GM23338 (cell line): ENCODE measurements around the gene TMCC1. TPM values are rescaled to one million over a fixed set of nuclear protein-coding genes. Genes with fewer than 3 reads are reported as not detected.

Experiments
- ATAC-seq: fragments of 200-7000 bp; cut with Tn5 transposase; 3 replicates; pipeline ENCODE4 v1.9.1; 2020
- DNase-seq: peaks from one replicate; pipeline ENCODE4 v3.0.0-alpha.2; 2015; ENCODE audit warnings: low spot score
- H2AFZ ChIP-seq: fragments of 200-600 bp; sonication (generic); 2 replicates; pipeline ENCODE4 v1.8.0; 2016; ENCODE audit warnings: antibody characterized with exemption, mild to moderate bottlenecking, moderate library complexity
- H3F3A ChIP-seq: fragments of 200-600 bp; sonication (generic); replicated peaks from 2 replicates; pipeline ENCODE4 v1.8.0; 2017; ENCODE audit warnings: antibody characterized with exemption, mixed run types, low read depth
- H3K27ac ChIP-seq: fragments of 200-600 bp; sonication (generic); 2 replicates; pipeline ENCODE4 v1.6.1; 2016; ENCODE audit warnings: low read depth
- H3K27me3 ChIP-seq: fragments of 200-600 bp; sonication (generic); 2 replicates; pipeline ENCODE4 v1.8.0; 2016; ENCODE audit warnings: mild to moderate bottlenecking, mixed run types, moderate library complexity; ENCODE audit not compliant: insufficient read depth
- H3K36me3 ChIP-seq: fragments of 200-600 bp; sonication (generic); 2 replicates; pipeline ENCODE4 v1.8.0; 2016; ENCODE audit warnings: mild to moderate bottlenecking; ENCODE audit not compliant: insufficient read depth
- H3K4me1 ChIP-seq: fragments of 200-600 bp; sonication (generic); 2 replicates; pipeline ENCODE4 v1.8.0; 2016; ENCODE audit warnings: mild to moderate bottlenecking, moderate library complexity; ENCODE audit not compliant: insufficient read depth
- H3K4me2 ChIP-seq: fragments of 200-600 bp; sonication (generic); 2 replicates; pipeline ENCODE4 v1.7.1; 2017; ENCODE audit warnings: mixed run types
- H3K4me3 ChIP-seq: fragments of 200-600 bp; sonication (generic); 2 replicates; pipeline ENCODE4 v1.6.1; 2016; ENCODE audit warnings: mixed run types
- H3K79me2 ChIP-seq: fragments of 200-600 bp; sonication (generic); replicated peaks from 2 replicates; pipeline ENCODE4 v1.8.0; 2017; ENCODE audit warnings: mild to moderate bottlenecking; ENCODE audit not compliant: insufficient read depth
- H3K9me2 ChIP-seq: fragments of 200-600 bp; sonication (generic); 2 replicates; pipeline ENCODE4 v1.8.0; 2017; ENCODE audit not compliant: insufficient read depth
- H4K20me1 ChIP-seq: fragments of 200-600 bp; sonication (generic); replicated peaks from 2 replicates; pipeline ENCODE4 v1.8.0; 2017; ENCODE audit warnings: mild to moderate bottlenecking; ENCODE audit not compliant: insufficient read depth
- H3K27ac Mint-ChIP-seq: 2 replicates; pipeline ENCODE4 v1.8.0; 2020; ENCODE audit warnings: inconsistent platforms, mild to moderate bottlenecking, moderate library complexity, mixed read lengths
- H3K27me3 Mint-ChIP-seq: 3 replicates; pipeline ENCODE4 v1.8.0; 2022; ENCODE audit warnings: low read depth, mild to moderate bottlenecking, moderate library complexity, mixed read lengths, inconsistent platforms; ENCODE audit not compliant: insufficient read depth, poor library complexity
- H3K36me3 Mint-ChIP-seq: 3 replicates; pipeline ENCODE4 v1.8.0; 2021; ENCODE audit warnings: low read depth, mild to moderate bottlenecking, inconsistent platforms, moderate library complexity, mixed read lengths
- H3K4me1 Mint-ChIP-seq: 3 replicates; pipeline ENCODE4 v1.8.0; 2020; ENCODE audit warnings: mild to moderate bottlenecking, inconsistent platforms, mixed read lengths
- H3K4me3 Mint-ChIP-seq: 3 replicates; pipeline ENCODE4 v1.8.0; 2021; ENCODE audit warnings: moderate library complexity, mild to moderate bottlenecking, inconsistent platforms, mixed read lengths
- H3K9me3 Mint-ChIP-seq: 3 replicates; pipeline ENCODE4 v1.8.0; 2020; ENCODE audit warnings: moderate library complexity, mild to moderate bottlenecking, inconsistent platforms, mixed read lengths
- CREB1 ChIP-seq: fragments of 250-450 bp; sonication (Bioruptor Pico); IDR thresholded peaks from 2 replicates; pipeline ENCODE4 v1.5.0; 2020; ENCODE audit warnings: low read depth, mild to moderate bottlenecking, moderate library complexity
- ETS1 ChIP-seq: IDR thresholded peaks from 2 replicates; pipeline ENCODE4 v1.6.1; 2016; ENCODE audit warnings: antibody characterized with exemption
- EZH2 ChIP-seq: fragments of 200-600 bp; sonication (generic); IDR thresholded peaks from one replicate; pipeline ENCODE4 v1.8.0; 2017; ENCODE audit warnings: antibody characterized with exemption, mild to moderate bottlenecking, low read depth; ENCODE audit not compliant: unreplicated experiment
- EZH2phosphoT487 ChIP-seq: fragments of 200-600 bp; sonication (generic); IDR thresholded peaks from one replicate; pipeline ENCODE4 v1.8.1; 2018; ENCODE audit warnings: antibody characterized with exemption; ENCODE audit not compliant: unreplicated experiment
- JUNB ChIP-seq: IDR thresholded peaks from one replicate; pipeline ENCODE4 v1.6.1; 2016; ENCODE audit warnings: antibody characterized with exemption; ENCODE audit not compliant: unreplicated experiment
- NANOG ChIP-seq: IDR thresholded peaks from 2 replicates; pipeline ENCODE4 v1.6.1; 2016; ENCODE audit warnings: antibody characterized with exemption, borderline replicate concordance
- POLR2AphosphoS5 ChIP-seq: IDR thresholded peaks from 2 replicates; pipeline ENCODE4 v1.6.1; 2016; ENCODE audit warnings: antibody characterized with exemption, low read depth
- STAT1 ChIP-seq: IDR thresholded peaks from one replicate; pipeline ENCODE4 v1.6.1; 2016; ENCODE audit warnings: antibody characterized with exemption; ENCODE audit not compliant: unreplicated experiment
- ZNF114 ChIP-seq: fragments of 250-450 bp; sonication (Bioruptor Pico); IDR thresholded peaks from 2 replicates; pipeline ENCODE4 v1.5.0; 2020; ENCODE audit warnings: mild to moderate bottlenecking, moderate library complexity
- ZNF331 ChIP-seq: fragments of 250-450 bp; sonication (Bioruptor Pico); IDR thresholded peaks from 2 replicates; pipeline ENCODE4 v1.5.0; 2020; ENCODE audit warnings: low read depth, mild to moderate bottlenecking, moderate library complexity
- polyA plus RNA-seq: library from polyadenylated mRNA; unstranded; fragments of >200 nt; fragmentation: Nextera tagmentation; extraction: Ambion mirVana; gene quantifications from 2 replicates; pipeline ENCODE4 v1.2.1, GENCODE V29; 2016
- total RNA-seq: library from RNA; depleted of rRNA; stranded (reverse); fragments of >200 nt; shearing (Covaris generic); gene quantifications from 2 replicates; pipeline ENCODE4 v1.2.3, GENCODE V29; 2014
- TF ChIP-seq, protein P1 (sequence below): IDR thresholded peaks from one replicate; pipeline ENCODE4 v1.6.1; 2018; ENCODE audit warnings: antibody characterized with exemption; ENCODE audit not compliant: unreplicated experiment
- TF ChIP-seq, protein P2 (sequence below), 2 experiments: fragments of 200-600 bp in 1 of 2; sonication (generic) in 1 of 2; conservative IDR thresholded peaks; 2 replicates each; pipeline versions ENCODE4 v1.5.1 to v1.6.1; 2016 to 2017; ENCODE audit warnings: antibody characterized with exemption in 2 of 2, low read depth in 2 of 2, mild to moderate bottlenecking in 2 of 2, moderate library complexity in 1 of 2
- TF ChIP-seq, protein P3 (sequence below): fragments of 250-450 bp; sonication (Bioruptor Pico); IDR thresholded peaks from 2 replicates; pipeline ENCODE4 v1.5.0; 2020; ENCODE audit warnings: mild to moderate bottlenecking, moderate library complexity

TMCC1 gene
- total and polyA plus RNA-seq, 2 experiments from 2014 or later = 8.2 to 18.4 TPM

GRCh38 chr3:129758306-129758705, 135.2 kb downstream of the TMCC1 start:
- Histone ChIP-seq H2AFZ (no peak overlapping the region), H3K27ac (no peak overlapping the region), H3K9me2 (no peaks in the 10 kb centered on the region), H3K4me2 (no peak overlapping the region), H3K27me3 (no peaks in the 10 kb centered on the region), H4K20me1 (no peaks in the 10 kb centered on the region), H3K79me2 (no peaks in the 10 kb centered on the region), H3K36me3 (no peaks in the 10 kb centered on the region), H3F3A (no peaks in the 10 kb centered on the region), H3K4me3 (no peak overlapping the region), H3K4me1 (no peaks in the 10 kb centered on the region)
- no peak for DNase-seq
- Mint-ChIP-seq H3K27me3 (no peaks in the 10 kb centered on the region), H3K4me1 (no peaks in the 10 kb centered on the region), H3K36me3 (peaks cover 5% of the 10 kb centered on the region), H3K27ac (no peak overlapping the region), H3K9me3 (no peaks in the 10 kb centered on the region; the same call in 1 of the 3 replicates), H3K4me3 (no peak overlapping the region)
- TF ChIP-seq, protein P1, sequence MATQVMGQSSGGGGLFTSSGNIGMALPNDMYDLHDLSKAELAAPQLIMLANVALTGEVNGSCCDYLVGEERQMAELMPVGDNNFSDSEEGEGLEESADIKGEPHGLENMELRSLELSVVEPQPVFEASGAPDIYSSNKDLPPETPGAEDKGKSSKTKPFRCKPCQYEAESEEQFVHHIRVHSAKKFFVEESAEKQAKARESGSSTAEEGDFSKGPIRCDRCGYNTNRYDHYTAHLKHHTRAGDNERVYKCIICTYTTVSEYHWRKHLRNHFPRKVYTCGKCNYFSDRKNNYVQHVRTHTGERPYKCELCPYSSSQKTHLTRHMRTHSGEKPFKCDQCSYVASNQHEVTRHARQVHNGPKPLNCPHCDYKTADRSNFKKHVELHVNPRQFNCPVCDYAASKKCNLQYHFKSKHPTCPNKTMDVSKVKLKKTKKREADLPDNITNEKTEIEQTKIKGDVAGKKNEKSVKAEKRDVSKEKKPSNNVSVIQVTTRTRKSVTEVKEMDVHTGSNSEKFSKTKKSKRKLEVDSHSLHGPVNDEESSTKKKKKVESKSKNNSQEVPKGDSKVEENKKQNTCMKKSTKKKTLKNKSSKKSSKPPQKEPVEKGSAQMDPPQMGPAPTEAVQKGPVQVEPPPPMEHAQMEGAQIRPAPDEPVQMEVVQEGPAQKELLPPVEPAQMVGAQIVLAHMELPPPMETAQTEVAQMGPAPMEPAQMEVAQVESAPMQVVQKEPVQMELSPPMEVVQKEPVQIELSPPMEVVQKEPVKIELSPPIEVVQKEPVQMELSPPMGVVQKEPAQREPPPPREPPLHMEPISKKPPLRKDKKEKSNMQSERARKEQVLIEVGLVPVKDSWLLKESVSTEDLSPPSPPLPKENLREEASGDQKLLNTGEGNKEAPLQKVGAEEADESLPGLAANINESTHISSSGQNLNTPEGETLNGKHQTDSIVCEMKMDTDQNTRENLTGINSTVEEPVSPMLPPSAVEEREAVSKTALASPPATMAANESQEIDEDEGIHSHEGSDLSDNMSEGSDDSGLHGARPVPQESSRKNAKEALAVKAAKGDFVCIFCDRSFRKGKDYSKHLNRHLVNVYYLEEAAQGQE = no peak
- no peak for TF ChIP-seq NANOG
- TF ChIP-seq JUNB = no peak
- no peak for TF ChIP-seq CREB1 (CRISPR knock-in tag)
- no peak for TF ChIP-seq EZH2
- no peak for TF ChIP-seq EZH2phosphoT487
- TF ChIP-seq STAT1 = no peak
- TF ChIP-seq ETS1 = no peak
- TF ChIP-seq ZNF114 = no peak
- TF ChIP-seq ZNF331 (CRISPR knock-in tag) = no peak
- TF ChIP-seq, protein P2, sequence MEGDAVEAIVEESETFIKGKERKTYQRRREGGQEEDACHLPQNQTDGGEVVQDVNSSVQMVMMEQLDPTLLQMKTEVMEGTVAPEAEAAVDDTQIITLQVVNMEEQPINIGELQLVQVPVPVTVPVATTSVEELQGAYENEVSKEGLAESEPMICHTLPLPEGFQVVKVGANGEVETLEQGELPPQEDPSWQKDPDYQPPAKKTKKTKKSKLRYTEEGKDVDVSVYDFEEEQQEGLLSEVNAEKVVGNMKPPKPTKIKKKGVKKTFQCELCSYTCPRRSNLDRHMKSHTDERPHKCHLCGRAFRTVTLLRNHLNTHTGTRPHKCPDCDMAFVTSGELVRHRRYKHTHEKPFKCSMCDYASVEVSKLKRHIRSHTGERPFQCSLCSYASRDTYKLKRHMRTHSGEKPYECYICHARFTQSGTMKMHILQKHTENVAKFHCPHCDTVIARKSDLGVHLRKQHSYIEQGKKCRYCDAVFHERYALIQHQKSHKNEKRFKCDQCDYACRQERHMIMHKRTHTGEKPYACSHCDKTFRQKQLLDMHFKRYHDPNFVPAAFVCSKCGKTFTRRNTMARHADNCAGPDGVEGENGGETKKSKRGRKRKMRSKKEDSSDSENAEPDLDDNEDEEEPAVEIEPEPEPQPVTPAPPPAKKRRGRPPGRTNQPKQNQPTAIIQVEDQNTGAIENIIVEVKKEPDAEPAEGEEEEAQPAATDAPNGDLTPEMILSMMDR (conservative IDR thresholded peaks at IDR 0.05; ENCODE audit: low read depth in 2 of 2) = no peak
- no peak for TF ChIP-seq POLR2AphosphoS5
- TF ChIP-seq, protein P3, sequence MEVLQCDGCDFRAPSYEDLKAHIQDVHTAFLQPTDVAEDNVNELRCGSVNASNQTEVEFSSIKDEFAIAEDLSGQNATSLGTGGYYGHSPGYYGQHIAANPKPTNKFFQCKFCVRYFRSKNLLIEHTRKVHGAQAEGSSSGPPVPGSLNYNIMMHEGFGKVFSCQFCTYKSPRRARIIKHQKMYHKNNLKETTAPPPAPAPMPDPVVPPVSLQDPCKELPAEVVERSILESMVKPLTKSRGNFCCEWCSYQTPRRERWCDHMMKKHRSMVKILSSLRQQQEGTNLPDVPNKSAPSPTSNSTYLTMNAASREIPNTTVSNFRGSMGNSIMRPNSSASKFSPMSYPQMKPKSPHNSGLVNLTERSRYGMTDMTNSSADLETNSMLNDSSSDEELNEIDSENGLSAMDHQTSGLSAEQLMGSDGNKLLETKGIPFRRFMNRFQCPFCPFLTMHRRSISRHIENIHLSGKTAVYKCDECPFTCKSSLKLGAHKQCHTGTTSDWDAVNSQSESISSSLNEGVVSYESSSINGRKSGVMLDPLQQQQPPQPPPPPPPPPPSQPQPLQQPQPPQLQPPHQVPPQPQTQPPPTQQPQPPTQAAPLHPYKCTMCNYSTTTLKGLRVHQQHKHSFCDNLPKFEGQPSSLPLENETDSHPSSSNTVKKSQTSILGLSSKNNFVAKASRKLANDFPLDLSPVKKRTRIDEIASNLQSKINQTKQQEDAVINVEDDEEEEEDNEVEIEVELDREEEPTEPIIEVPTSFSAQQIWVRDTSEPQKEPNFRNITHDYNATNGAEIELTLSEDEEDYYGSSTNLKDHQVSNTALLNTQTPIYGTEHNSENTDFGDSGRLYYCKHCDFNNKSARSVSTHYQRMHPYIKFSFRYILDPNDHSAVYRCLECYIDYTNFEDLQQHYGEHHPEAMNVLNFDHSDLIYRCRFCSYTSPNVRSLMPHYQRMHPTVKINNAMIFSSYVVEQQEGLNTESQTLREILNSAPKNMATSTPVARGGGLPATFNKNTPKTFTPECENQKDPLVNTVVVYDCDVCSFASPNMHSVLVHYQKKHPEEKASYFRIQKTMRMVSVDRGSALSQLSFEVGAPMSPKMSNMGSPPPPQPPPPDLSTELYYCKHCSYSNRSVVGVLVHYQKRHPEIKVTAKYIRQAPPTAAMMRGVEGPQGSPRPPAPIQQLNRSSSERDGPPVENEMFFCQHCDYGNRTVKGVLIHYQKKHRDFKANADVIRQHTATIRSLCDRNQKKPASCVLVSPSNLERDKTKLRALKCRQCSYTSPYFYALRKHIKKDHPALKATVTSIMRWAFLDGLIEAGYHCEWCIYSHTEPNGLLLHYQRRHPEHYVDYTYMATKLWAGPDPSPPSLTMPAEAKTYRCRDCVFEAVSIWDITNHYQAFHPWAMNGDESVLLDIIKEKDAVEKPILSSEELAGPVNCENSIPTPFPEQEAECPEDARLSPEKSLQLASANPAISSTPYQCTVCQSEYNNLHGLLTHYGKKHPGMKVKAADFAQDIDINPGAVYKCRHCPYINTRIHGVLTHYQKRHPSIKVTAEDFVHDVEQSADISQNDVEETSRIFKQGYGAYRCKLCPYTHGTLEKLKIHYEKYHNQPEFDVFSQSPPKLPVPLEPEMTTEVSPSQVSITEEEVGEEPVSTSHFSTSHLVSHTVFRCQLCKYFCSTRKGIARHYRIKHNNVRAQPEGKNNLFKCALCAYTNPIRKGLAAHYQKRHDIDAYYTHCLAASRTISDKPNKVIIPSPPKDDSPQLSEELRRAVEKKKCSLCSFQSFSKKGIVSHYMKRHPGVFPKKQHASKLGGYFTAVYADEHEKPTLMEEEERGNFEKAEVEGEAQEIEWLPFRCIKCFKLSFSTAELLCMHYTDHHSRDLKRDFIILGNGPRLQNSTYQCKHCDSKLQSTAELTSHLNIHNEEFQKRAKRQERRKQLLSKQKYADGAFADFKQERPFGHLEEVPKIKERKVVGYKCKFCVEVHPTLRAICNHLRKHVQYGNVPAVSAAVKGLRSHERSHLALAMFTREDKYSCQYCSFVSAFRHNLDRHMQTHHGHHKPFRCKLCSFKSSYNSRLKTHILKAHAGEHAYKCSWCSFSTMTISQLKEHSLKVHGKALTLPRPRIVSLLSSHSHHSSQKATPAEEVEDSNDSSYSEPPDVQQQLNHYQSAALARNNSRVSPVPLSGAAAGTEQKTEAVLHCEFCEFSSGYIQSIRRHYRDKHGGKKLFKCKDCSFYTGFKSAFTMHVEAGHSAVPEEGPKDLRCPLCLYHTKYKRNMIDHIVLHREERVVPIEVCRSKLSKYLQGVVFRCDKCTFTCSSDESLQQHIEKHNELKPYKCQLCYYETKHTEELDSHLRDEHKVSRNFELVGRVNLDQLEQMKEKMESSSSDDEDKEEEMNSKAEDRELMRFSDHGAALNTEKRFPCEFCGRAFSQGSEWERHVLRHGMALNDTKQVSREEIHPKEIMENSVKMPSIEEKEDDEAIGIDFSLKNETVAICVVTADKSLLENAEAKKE (CRISPR knock-in tag) = no peak
- ATAC-seq = no peak
